GM18505 (cell line): ENCODE measurements around the gene FGR.
"Not testable (repeated sequence)": the region's sequence is repeated elsewhere in the genome, so short reads cannot be mapped to it uniquely, and the experiment has no call there.

ENCODE experiments used
- ATAC-seq: cut with Tn5 transposase; IDR thresholded peaks from one replicate; pipeline ENCODE4 v1.9.1; 2021; ENCODE audit not compliant: unreplicated experiment
- POLR2A ChIP-seq: IDR thresholded peaks from 4 replicates; pipeline ENCODE4 v1.6.1; 2011; ENCODE audit warnings: borderline replicate concordance; ENCODE audit not compliant: insufficient read depth, insufficient read length; ENCODE audit errors: extremely low read depth

The FGR gene

DNA sequence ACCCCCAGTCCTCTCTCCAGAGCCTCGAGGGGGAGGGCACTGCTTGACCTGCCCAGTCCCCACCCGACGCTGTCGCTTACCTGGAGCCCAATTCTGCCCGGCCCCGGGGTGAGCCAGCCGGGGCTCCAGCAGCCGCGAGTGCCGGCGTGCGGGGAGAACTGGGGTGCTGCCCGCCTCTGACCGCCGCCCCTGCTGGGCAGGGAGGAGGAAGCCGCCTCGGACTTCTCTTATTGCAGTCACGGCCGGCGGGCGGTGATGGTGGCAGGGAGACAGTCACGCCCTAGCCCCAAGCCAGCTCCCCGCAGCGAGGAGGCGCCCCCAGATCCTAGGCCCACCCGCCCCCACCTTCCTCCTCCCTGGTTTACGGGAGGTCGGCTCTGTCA is at the start of gene FGR:
TSS of gene FGR (minus strand) at position 201 of the 383 bp plus-strand sequence. CDS start 11,269 bp downstream, outside the sequence.
- no peak for TF ChIP-seq POLR2A
- no peak for ATAC-seq

DNA sequence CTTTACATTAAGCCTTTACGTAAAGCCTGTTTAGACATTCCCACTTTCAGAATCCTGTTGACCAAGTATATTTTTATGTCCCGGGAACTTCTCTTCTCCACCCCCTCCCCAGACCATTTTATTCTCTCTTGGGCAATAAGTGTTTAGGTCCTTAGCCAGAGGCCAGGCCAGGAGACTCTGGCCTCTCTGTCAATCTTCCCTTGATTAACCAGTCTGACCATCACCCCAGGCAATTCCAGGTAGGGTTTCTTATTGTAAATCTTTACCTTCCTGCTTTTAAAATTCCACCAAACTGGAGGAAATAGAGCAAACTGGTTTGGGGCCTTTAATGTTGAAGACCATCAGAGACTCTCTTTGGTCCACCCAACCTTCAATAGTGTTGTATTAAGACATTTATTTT is 49.2 kb upstream of the FGR start:
- ATAC-seq = no peak
- no peak for TF ChIP-seq POLR2A

DNA sequence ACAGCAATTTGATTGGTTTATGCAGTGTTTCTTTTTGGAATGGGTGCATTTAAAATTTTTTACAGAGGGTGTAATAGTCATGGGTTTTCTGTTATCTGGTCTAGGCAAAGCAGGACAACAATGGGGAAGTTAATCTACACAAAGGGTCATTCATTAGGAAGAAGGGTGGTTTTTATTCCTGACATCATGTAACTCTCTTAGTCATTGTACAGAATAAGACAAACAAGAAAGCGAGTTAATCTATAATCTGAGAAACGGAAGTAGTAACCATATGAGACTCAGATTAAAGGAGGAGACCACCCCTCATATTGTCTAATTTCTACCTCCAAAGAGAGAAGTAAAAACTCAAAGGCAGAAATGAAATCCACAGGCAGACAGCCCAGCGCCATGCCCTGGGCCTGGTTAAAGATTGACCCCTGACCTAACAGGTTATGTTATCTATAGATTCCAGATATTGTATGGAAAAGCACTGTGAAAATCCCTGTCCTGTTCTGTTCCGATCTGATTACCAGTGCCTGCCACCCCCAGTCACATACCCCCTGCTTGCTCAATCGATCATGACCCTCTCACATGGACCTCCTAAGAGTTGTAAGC is 47.5 kb upstream of the FGR start:
- TF ChIP-seq POLR2A = no peak
- ATAC-seq = no peak

DNA sequence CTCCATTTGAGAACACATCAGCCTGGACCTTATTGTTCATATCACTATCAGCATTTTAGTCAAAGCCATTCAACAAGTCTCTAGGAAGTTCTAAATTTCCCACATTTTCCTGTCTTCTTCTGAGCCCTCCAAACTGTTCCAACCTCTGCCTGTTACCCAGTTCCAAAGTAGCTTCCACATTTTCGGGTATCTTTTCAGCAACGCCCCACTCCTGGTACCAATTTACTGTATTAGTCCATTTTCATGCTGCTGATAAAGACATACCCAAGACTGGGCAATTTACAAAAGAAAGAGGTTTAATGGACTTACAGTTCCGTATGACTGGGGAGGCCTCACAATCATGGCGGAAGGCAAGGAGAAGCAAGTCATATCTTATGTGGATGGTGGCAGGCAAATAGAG is 46.6 kb upstream of the FGR start:
- ATAC-seq = not testable (repeated sequence)

DNA sequence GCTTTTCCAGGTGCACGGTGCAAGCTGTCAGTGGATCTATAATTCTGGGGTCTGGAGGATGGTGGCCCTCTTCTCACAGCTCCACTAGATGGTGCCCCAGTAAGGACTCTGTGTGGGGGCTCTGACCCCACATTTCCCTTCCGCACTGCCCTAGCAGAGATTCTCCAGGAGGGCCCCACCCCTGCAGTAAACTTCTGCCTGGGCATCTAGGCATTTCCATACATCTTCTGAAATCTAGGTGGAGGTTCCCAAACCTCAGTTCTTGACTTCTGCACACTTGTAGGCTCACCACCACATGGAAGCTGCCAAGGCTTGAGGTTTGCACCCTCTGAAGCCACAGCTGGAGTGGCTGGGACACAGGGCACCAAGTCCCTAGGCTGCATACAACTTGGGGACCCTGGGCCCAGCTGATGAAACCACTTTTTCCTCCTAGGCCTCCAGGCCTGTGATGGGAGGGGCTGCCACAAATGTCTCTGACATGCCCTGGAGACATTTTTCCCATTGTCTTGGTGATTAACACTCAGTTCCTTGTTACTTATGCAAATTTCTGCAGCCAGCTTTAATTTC is 45.3 kb upstream of the FGR start:
- ATAC-seq = not testable (repeated sequence)

DNA sequence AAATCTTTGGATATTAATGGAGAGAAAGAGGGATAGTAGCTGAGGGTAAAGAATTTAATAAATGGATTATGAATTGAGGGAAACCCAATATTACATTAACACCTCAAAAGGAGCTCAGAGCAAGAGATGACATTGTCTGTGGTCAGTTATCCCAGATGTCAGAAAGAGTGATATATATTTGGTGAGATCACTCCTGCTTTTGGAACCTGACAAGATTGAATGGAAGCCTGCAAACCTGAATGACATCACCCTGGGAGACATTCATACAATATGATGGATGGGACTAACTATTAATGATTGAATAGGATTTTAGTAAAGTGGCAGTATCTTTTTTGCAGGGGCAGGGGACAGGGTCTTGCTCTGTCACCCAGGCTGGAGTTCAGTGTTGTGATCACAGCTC is 43.8 kb upstream of the FGR start:
- no peak for TF ChIP-seq POLR2A
- no peak for ATAC-seq

DNA sequence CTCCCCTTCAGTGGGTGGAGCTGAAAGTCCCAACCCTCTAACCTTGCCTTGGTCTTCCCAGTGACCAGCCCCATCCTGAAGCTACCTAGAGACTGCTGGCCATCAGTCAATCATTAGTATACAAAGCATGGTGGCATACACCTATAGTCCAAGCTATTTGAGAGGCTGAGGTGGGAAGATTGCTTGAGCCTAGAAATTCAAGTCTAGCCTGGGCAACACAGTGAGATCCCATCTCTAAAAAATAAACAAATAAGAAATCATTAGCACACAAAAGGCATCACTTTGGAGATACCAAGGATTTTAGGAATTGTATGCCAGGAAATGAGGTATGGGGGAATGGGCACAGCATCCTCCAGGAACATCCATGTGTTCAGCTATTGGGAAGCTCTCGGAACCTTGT is 41.4 kb upstream of the FGR start:
- TF ChIP-seq POLR2A = no peak
- ATAC-seq = no peak

DNA sequence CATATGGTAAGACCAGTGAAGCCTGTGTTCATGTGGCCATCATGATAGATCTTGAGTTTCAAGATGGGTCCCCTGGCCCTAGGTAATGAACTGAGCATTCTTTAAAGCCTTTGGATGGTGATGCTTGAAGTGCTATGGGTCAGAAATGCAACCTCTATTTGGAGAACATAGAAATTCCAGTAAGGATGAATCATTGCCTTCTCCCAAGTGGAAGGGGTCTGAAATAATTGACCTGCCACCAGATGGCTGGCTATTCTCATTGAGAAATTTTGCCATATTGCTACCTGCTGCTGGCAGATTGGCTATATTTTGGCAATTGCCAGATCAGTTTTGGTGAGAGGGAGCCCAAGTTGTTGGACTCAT is 37.7 kb upstream of the FGR start:
- TF ChIP-seq POLR2A = no peak
- ATAC-seq = no peak

DNA sequence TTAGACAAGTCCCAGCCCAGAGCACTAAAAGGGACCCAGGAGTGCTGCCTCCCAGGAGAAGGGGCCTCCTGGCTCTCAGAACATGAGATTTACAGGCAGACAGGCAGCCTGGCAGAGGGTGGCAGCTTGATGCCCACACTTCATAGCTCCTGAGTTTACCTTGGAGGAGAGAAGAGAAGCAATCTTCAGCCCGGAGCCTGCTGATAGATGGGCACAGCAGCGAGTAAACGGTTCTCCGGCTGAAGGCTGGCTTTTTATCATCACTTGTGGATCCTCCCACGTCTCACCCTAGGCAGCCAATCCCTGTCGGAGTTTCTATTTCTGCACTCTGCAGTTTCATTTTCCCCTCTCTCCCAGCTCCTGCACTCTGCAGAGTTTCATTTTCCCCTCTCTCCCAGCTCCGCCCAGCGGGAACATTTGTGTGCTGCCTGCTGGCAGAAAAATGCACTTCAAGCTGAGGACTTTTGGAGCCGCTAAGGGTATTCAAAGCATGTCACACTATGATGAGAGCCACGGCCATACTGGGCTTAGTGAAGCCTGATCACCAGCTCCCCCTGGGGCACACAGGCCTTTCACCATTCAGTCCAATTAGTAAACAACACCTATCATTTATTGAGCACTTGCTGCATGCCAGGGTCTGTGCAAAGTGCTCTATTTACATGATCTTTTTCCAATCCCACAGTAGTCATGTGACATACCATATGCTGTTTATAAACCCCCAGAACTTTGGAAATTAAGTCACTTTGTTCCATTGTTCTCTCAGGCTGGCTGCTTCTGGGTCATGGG is 37.2 kb upstream of the FGR start, which contains the start of gene IFI6:
TSS of gene IFI6 (minus strand) at position 229 of the 786 bp plus-strand sequence. CDS start 2,878 bp downstream, outside the sequence.
- TF ChIP-seq POLR2A = peak; percentile 95

DNA sequence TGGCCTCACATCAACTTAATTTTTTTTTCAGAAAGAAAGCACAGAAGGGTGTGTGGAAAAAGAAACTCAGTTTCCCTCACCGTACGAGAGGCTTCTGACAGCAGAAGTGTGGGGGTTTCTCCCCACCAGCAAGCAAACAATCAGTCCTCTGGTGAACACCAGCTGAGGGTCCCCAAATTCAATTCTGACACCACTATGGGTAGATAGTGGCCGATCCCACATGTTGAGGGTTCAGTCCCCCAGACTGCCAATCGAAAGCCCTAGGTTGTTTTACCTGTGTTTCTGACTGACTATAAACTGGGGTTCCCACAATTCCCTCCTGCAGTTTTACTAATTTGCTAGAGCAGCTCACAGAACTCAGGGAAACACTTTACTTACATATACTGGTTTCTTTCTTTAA is 34.9 kb upstream of the FGR start:
- no peak for ATAC-seq
- no peak for TF ChIP-seq POLR2A

More for the DNA sequence above, 37.2 kb upstream of the FGR start, which contains the start of gene IFI6:
- ATAC-seq = peak; percentile 76

DNA sequence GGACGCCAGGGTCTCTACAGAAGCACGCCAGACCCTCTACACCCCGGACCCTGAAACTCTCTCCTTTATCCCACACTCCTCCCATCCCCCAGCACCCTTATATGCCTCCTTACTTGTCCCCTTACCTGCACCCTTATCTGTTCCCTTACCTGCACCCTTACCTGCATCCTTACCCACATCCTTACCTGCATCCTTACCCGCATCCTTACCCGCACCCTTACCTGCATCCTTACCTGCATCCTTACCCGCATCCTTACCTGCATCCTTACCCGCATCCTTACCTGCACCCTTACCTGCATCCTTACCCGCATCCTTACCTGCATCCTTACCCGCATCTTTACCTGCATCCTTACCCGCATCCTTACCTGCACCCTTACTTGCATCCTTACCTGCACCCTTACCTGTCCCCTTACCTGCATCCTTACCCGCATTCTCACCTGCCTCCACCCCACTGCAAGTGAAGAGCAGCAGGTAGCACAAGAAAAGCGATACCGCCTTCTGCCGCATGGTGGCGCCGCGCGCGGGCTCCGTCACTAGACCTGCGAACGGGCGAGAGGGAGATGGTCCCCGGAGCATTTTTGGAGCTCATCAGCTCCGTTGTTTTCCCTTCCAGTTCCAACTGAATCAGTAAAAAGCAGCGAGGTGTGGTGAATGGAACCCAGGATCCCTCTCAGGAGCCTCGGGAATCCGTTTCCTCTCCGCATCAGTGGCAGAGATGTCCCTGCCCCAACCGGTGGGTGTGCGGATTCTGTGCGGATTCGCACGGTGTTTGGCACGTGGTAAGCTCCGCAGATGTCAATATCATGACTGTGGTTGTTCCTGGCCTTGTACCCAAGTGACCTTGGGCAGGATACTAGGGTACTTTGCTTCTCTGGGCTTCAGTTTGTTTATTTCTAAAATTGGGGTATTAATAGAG is 34.1 kb upstream of the FGR start:
- no peak for ATAC-seq

DNA sequence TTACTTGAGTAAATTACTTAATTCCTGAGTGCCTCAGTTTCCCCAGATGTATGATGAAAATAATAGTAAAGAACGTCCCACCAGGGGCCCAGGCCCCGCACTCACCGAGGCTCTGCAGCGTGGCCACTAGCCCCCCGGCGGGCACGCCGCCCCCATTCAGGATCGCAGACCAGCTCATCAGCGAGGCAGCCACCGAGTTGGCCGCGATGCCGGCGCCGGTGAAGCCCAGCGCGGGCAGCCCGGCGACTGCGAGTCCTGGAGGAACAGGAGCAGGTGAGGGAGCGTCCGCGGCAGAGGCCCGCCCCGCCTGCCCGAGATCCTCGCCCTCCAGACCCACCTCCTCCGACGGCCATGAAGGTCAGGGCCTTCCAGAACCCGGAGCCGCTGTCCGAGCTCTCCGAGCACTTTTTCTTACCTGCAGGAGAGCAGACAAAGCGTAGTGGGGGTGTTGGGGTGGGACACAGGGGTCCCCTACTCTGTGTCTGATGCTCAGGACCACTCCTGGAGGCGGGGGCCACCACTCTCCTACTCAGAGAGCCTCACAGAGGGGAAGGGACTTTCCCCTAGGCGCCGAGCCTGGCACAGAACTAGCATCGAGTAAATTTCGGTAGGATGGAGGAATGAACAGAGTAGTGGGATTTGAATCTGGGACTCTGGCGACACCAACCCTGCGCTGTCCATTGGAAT is 33.3 kb upstream of the FGR start:
- TF ChIP-seq POLR2A = no peak
- no peak for ATAC-seq

More for the DNA sequence above, 34.1 kb upstream of the FGR start:
- no peak for TF ChIP-seq POLR2A

DNA sequence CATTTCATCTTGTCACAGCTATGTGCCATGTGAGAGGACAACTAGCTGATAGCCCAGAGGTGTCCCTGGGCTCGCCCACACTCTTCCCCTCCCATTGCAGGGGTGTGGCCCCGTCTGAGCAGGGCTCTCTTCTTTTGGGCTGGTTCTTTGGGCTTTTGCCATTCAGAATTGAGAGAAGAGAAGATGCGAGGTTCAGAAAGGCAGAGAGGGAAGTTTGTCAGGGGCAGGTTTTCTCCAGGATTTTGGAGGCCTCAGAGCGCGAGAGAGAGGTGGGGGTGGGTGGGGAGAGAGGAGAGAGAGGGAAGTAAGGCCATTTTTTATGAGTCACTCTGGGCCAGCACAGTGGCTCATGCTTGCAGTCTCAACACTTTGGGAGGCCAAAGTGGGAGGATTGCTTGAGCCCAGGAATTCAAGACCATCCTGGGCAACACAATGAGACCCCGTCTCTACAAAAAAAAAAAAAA is 31.8 kb upstream of the FGR start:
- TF ChIP-seq POLR2A = no peak
- ATAC-seq = no peak
